Activated T-helper 9 cell treated with anti-CD3 and anti-CD28 coated beads, Interleukin-2, amount 50 U/mL, for 16 hours (primary cell): ENCODE data around the gene RAG1.
"Not testable (repeated sequence)": the region's sequence is repeated elsewhere in the genome, so short reads cannot be mapped to it uniquely, and the experiment has no call there.

Experiments
- DNase-seq: peaks from one replicate; pipeline ENCODE4 v3.0.0-alpha.2; 2020; ENCODE audit warnings: low read depth

RAG1 gene

GRCh38 chr11:36567694-36568093 lies at the start of gene RAG1:
Gene RAG1 (plus strand): TSS chr11:36568007. CDS start chr11:36573305, 5,298 bp downstream.
- DNase-seq = no peak

DNA sequence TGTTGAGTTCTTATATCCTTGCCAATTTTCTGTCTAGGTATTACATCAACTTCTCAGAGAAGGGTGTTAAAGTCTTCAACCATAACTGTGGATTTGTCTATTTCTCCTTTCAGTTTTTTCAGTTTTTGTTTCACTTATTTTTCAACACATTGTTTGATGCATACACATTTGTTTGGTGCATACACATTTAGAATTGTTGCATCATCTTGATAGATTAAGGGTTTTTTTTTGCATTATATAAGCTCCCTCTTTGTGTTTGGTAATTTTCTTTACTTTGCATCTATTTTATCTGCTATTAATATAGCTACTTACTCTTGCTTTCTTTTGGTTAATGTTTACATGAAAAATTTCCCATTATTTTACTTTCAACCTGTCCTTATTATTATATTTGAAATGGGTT lies 37.0 kb upstream of the RAG1 start:
- DNase-seq = no peak

- no peak for DNase-seq
Observed at GRCh38 chr11:36532941-36533601, 34.7 kb upstream of the RAG1 start.

- no peak for DNase-seq
Observed at GRCh38 chr11:36534276-36534840, 33.4 kb upstream of the RAG1 start.

GRCh38 chr11:36540998-36541397 lies 26.8 kb upstream of the RAG1 start:
- DNase-seq = no peak

- DNase-seq = no peak
Observed at GRCh38 chr11:36550385-36551115, 17.3 kb upstream of the RAG1 start.

GRCh38 chr11:36557390-36557789 lies 10.4 kb upstream of the RAG1 start:
- not testable (repeated sequence) for DNase-seq

DNA sequence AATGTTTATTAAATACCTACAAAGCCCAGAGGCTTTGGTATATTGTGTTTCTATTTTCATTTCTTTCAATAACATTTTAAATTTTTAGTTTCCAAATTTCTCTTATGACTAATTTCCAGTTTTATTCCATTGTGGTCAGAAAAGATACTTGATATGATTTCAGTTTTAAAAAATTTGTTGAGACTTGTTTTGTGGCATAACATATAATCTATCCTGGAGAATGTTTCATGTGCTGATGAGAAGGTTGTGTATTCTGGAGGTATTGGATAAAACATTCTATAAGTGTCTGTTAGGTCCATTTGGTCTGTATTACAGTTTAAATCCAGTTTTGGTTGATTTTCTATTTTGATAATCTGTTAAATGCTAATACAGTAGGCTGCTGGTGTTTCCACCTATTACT lies 9.8 kb upstream of the RAG1 start:
- no peak for DNase-seq

GRCh38 chr11:36558571-36559413 lies 9.0 kb upstream of the RAG1 start:
- DNase-seq = no peak

DNA sequence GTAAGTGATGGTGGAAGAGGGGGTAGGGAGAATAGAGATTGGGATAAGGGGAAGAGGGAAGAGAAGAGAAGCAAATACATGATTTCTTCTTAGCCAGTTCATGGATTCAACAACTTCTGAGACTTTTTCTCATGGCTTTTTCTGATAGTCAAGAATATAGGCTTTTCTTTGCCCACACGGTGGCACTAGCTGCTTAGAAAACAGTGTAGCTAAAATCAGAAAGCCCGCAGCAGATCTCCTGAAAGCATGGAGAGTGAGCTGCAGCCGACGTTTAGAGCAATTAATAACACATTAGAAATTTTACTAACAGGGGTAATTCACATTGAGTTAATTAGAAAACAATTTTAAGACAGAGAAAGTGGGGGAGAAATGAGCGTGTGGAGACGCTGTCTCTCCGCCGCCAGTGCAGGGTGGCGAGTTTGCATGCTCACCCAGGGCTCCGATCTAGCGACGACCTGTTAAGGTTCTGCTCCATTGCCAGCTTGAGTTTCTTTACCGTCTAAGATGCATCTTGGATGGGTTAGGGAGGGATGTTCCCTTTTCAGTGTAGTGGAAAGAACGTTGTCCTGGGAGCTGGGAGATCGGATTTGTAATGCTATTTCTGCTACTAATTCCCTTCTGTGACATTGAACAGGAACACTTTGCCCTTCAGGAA lies 3.3 kb upstream of the RAG1 start:
- DNase-seq = peak; percentile 12

DNA sequence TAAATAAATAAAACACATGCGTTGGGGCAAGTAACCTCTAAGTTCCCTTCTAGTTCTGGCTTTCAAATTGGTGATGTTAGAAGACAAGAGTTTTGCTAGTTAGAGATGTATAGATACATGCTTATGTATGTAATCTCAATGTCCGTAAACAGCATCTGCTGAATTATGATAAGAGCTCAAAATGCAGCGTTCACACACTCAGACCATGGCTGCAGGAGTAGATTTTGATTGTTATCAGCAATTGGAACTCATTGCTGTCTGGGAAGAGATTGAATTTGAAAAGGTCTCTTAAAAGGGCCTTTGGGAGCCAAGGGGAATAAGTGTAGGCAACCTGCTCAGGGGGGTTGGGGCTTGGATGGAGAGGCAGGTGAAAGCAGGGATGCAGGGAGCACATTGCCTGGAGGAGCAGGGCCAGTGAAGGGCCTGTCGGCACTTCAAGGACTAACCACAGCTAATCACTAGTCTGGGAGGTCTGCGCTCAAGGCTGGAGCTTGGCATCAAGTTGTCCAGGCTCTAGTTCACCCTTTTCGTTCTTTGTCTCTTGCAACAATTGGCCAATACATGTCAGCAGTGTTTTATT lies 2.7 kb upstream of the RAG1 start:
- no peak for DNase-seq

- DNase-seq = no peak
Observed at GRCh38 chr11:36566407-36567053, 1.3 kb upstream of the RAG1 start.

- no peak for DNase-seq
Observed at GRCh38 chr11:36569095-36569494, 1.3 kb downstream of the RAG1 start.

GRCh38 chr11:36574486-36574885 lies 6.7 kb downstream of the RAG1 start:
- DNase-seq = no peak

GRCh38 chr11:36577373-36577772 lies 9.6 kb downstream of the RAG1 start:
- no peak for DNase-seq

- DNase-seq = no peak
Observed at GRCh38 chr11:36577859-36578258, 10.1 kb downstream of the RAG1 start.

- DNase-seq = no peak
Observed at GRCh38 chr11:36578458-36578857, 10.7 kb downstream of the RAG1 start.

DNA sequence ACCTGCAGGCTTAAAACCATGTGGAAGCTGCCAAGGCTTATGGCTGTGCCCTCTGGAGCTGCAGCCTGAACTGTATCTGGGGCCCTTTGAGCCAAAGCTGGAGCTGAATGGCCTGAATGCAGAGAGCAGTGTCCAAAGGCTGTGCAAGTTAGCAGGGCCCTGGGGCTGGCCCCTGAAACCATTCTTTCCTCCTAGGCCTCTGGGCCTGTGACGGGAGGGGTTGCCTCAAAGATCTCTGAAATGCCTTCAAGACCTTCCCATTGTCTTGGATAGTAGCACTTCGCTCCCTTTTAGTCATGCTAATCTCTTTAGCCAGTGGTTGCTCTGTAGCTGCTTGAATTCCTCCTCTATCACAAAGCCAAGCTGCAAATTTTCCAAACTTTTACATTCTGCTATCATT lies 13.7 kb downstream of the RAG1 start:
- DNase-seq = no peak

DNA sequence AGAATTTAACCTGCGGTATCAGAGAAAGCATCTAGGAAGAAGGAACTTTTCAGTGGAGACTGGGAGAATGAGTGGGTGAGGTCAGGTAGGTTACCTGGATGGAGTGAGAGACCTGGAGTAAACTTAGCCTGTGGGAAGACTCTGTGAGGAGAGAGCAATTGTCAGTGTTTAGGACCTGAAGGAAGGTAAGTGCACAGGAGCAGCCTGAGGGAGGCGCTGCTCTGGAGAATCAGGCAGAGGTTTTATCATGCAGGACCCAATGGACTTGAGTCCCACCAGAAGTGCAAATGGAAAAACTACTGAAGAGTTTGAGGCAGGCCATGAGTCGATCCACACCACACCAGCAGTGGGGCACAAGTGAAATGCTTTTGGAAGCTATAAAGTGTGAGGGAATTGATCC lies 15.9 kb downstream of the RAG1 start:
- no peak for DNase-seq

DNA sequence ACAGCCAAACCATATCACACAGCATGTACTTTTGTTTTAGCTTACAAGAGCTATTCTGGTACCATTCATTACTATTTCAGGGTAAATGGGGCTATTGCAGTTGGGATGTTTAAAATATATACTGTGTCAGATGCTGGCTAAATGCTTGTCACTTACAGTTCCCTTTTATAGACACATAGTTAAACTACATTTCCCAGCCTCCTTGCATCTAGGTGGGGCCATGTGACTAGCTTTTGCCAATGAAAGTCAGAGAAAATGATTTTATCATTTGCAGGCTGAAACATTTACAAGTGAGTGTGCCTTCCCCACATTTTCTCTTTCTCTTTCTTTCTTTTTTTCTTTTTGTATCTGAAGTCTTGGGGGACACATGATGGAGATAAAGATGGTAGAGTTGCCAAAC lies 18.7 kb downstream of the RAG1 start:
- DNase-seq = no peak

- no peak for DNase-seq
Observed at GRCh38 chr11:36588099-36588498, 20.3 kb downstream of the RAG1 start.
